Activated CD4-positive, alpha-beta T cell treated with anti-CD3 and anti-CD28 coated beads, Interleukin-2, amount 10 ng/mL, durations not matched to agents 24 days and 14 days (primary cell): ENCODE measurements around the gene PLCB1. TPM values are rescaled to one million over a fixed set of nuclear protein-coding genes. Genes with fewer than 3 reads are reported as not detected.
A peak's percentile ranks its signal among the peaks of the same experiment; 100 is the strongest.

Experiments
- DNase-seq: peaks from one replicate; pipeline ENCODE4 v3.0.0; 2022
- H3K27ac Mint-ChIP-seq: one replicate; pipeline ENCODE4 v1.8.0; 2022; ENCODE audit warnings: mild to moderate bottlenecking, mixed read lengths
- H3K27me3 Mint-ChIP-seq: one replicate; pipeline ENCODE4 v1.8.0; 2022; ENCODE audit warnings: mixed read lengths
- H3K36me3 Mint-ChIP-seq: one replicate; pipeline ENCODE4 v1.8.0; 2022; ENCODE audit warnings: low read depth, mild to moderate bottlenecking, mixed read lengths
- H3K4me1 Mint-ChIP-seq: one replicate; pipeline ENCODE4 v1.8.0; 2021; ENCODE audit warnings: mixed read lengths
- H3K4me3 Mint-ChIP-seq: one replicate; pipeline ENCODE4 v1.8.0; 2022; ENCODE audit warnings: mild to moderate bottlenecking, moderate library complexity, mixed read lengths
- H3K9me3 Mint-ChIP-seq: one replicate; pipeline ENCODE4 v1.8.0; 2021; ENCODE audit warnings: mixed read lengths
- intact Hi-C: fragments of 100-400 bp; cut with micrococcal nuclease; formaldehyde crosslinking; loops from one replicate; pipeline ENCODE4 v1.15.1; 2023
- total RNA-seq: library from RNA; stranded (reverse); gene quantifications from 2 replicates; pipeline ENCODE4 v1.2.3, GENCODE V29; 2022

The PLCB1 gene
- total RNA-seq, 1 donor from 2014 or later = 1.2 TPM

DNA sequence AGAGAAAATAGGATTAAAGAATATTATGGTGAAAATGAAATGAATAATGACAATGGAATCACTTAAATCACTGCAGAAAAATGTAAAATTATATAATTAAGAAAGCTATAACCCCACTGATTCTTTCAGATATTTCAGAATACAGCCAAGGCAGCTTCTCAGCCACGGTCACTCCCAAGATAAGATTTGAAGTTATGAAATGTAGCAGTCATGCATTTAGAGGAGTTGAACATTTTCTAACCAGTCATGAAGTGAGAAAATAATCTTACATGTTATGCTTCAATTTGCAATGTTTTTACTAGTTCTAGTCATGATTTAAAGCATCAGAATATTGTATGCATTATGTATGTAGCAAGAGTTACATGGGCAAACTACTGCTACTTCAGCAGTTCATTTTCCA, 13.3 kb upstream of the PLCB1 start:
- Mint-ChIP-seq H3K27me3 (peaks cover 12% of the 10 kb centered on the region), H3K27ac (no peak overlapping the region), H3K4me3 (no peak overlapping the region), H3K9me3 (no peaks in the 10 kb centered on the region), H3K36me3 (no peaks in the 10 kb centered on the region), H3K4me1 (no peaks in the 10 kb centered on the region)
- intact Hi-C loops = no loop called here
- DNase-seq = no peak

DNA sequence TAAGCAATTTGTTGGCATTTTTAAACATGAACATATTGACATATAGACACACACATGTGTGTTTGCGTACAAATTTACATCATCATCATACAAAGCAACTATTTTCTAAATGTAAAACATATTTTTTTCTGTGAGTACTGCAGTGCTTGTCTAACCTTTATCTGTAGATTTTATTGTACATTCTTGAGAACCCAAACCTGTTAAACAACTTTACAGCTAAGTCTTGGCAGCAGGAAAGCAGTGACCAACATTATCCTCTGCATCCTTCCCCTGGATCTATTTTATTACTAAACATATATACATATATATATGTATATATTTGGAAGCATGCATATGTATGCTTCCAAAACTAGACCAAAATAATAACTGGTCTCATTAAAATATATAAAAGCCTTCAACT, 10.4 kb upstream of the PLCB1 start:
- Mint-ChIP-seq H3K4me1 (no peaks in the 10 kb centered on the region), H3K4me3 (no peak overlapping the region), H3K27me3 (peaks cover 18% of the 10 kb centered on the region), H3K27ac (no peak overlapping the region), H3K36me3 (no peaks in the 10 kb centered on the region), H3K9me3 (no peaks in the 10 kb centered on the region)
- intact Hi-C loops = no loop called here
- DNase-seq = no peak

- DNase-seq = no peak
- peaks cover 21% of the 10 kb centered on the region for H3K27me3 Mint-ChIP-seq
- H3K4me3 Mint-ChIP-seq = no peak overlapping the region
- H3K27ac Mint-ChIP-seq = no peak overlapping the region
- H3K36me3 Mint-ChIP-seq = no peaks in the 10 kb centered on the region
- peaks cover 3% of the 10 kb centered on the region for H3K4me1 Mint-ChIP-seq
- H3K9me3 Mint-ChIP-seq = no peaks in the 10 kb centered on the region
- intact Hi-C loops = no loop called here
These were observed 7.4 kb upstream of the PLCB1 start for GRCh38 chr20:8124639-8125038.

DNA sequence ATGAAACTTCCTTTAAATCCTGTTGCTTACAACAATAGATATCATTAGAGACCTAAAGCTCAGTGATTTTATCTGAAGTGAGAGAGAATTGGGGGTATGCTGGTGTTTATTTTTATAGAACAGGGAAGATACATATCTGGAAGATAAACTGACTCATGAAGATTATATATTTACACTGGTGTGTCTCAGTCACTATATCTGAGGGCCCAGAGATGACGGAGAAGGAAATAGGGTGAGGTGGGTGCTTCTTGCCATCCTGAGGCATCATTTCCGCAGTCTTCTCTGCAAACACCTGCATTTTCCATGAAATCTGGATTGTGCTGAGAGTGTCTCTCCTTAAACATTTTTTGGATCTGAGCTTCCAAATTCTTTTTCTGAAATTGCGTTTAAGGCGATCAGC, 5.9 kb upstream of the PLCB1 start:
- intact Hi-C loops = no loop called here
- H3K27ac Mint-ChIP-seq = no peak overlapping the region
- H3K36me3 Mint-ChIP-seq = no peaks in the 10 kb centered on the region
- H3K9me3 Mint-ChIP-seq = no peaks in the 10 kb centered on the region
- no peak for DNase-seq
- no peak overlapping the region for H3K4me3 Mint-ChIP-seq
- H3K27me3 Mint-ChIP-seq = peaks cover 22% of the 10 kb centered on the region
- H3K4me1 Mint-ChIP-seq = peaks cover 3% of the 10 kb centered on the region

GRCh38 chr20:8126841-8127378, 5.2 kb upstream of the PLCB1 start:
- intact Hi-C loops = no loop called here
- no peaks in the 10 kb centered on the region for H3K9me3 Mint-ChIP-seq
- H3K36me3 Mint-ChIP-seq = no peaks in the 10 kb centered on the region
- H3K4me3 Mint-ChIP-seq = no peak overlapping the region
- DNase-seq = no peak
- H3K27ac Mint-ChIP-seq = no peak overlapping the region
- H3K4me1 Mint-ChIP-seq = peaks cover 8% of the 10 kb centered on the region
- peaks cover 26% of the 10 kb centered on the region for H3K27me3 Mint-ChIP-seq

DNA sequence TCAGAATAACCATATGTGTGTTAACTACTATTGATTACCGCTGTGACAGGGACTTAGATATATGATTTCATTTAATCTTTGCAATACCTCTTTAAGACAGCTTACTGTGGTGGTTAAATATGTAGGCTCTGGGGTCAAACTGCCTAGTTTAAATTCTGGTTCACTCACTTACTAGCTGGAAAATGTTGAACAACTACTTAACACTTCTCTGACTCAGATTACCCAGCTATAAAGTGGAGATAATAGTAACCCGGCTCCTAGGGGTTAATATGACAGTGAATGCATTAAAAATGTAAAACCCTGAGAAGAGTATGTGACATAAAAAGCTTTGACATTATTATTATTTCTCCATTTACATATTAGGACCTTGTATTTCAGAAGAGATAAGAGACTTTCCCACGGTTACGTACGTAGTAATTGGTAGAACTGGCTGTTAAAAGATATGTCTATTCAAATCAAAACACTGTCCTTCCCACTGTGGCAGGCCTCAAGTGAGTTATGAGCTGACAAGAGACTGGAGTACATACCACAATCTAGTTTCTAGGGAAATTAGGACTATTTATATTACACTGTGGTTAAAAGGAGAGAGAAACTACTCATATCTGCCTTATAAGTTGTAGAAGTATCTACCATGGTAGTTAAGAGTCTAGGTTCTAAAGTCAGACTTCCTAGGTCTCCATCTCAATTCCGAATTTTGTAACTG, 4.4 kb upstream of the PLCB1 start:
- DNase-seq = no peak
- Mint-ChIP-seq H3K27ac (no peak overlapping the region), H3K4me3 (no peak overlapping the region), H3K9me3 (no peaks in the 10 kb centered on the region), H3K36me3 (no peaks in the 10 kb centered on the region), H3K4me1 (peaks cover 9% of the 10 kb centered on the region), H3K27me3 (peaks cover 27% of the 10 kb centered on the region)
- intact Hi-C loops = no loop called here

- DNase-seq = no peak
- Mint-ChIP-seq H3K4me1 (peaks cover 13% of the 10 kb centered on the region), H3K4me3 (no peak overlapping the region), H3K27ac (no peak overlapping the region), H3K27me3 (peaks cover 34% of the 10 kb centered on the region), H3K9me3 (no peaks in the 10 kb centered on the region), H3K36me3 (no peaks in the 10 kb centered on the region)
- intact Hi-C loops = no loop called here
These were observed 3.6 kb upstream of the PLCB1 start for GRCh38 chr20:8128291-8129060.

- H3K9me3 Mint-ChIP-seq = no peaks in the 10 kb centered on the region
- no peak overlapping the region for H3K27ac Mint-ChIP-seq
- no peak overlapping the region for H3K4me3 Mint-ChIP-seq
- peaks cover 13% of the 10 kb centered on the region for H3K4me1 Mint-ChIP-seq
- H3K36me3 Mint-ChIP-seq = no peaks in the 10 kb centered on the region
- H3K27me3 Mint-ChIP-seq = peaks cover 40% of the 10 kb centered on the region
- intact Hi-C loops = no loop called here
- DNase-seq = no peak
These were observed 2.7 kb upstream of the PLCB1 start for GRCh38 chr20:8129211-8129976.

DNA sequence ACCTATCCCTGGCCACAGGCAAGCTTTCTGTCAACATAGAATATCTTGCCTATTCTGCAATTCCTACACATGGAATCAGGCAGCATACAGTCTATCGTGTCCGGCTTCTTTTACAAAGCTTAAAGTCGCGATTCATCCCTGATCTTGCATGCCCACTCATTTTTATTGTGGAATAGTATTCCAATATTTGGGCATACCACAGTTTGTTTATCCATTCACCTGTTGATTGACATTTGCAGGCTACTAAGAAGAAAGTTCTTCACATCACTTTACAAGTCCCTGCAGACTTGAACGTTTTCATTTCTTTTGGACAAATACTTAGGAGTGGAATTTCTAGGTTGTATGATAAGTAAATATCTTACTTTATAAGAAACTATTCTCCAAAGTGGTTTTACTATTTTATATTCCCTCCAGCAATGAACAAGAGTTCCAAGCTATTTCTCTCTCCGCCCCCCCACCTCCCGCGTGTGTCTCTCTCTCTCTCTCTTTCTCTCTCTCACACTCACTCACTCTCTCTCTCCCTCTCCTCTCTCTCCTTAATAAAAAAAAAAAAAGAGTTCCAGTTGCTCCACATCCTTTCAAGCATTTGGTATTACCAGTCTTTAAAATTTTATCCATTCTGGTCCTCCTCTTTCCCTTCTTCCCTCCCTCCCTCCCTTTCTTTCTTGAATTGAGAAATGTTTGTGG, 1.1 kb upstream of the PLCB1 start:
- no peaks in the 10 kb centered on the region for H3K36me3 Mint-ChIP-seq
- no peaks in the 10 kb centered on the region for H3K9me3 Mint-ChIP-seq
- H3K27ac Mint-ChIP-seq = no peak overlapping the region
- peaks cover 50% of the 10 kb centered on the region for H3K27me3 Mint-ChIP-seq
- no peak for DNase-seq
- intact Hi-C loops = loop anchor here (5.0 kb wide), 1 partner anchor 89 kb away; no protein-coding TSS in a partner anchor
- H3K4me3 Mint-ChIP-seq = no peak overlapping the region
- H3K4me1 Mint-ChIP-seq = peaks cover 13% of the 10 kb centered on the region

DNA sequence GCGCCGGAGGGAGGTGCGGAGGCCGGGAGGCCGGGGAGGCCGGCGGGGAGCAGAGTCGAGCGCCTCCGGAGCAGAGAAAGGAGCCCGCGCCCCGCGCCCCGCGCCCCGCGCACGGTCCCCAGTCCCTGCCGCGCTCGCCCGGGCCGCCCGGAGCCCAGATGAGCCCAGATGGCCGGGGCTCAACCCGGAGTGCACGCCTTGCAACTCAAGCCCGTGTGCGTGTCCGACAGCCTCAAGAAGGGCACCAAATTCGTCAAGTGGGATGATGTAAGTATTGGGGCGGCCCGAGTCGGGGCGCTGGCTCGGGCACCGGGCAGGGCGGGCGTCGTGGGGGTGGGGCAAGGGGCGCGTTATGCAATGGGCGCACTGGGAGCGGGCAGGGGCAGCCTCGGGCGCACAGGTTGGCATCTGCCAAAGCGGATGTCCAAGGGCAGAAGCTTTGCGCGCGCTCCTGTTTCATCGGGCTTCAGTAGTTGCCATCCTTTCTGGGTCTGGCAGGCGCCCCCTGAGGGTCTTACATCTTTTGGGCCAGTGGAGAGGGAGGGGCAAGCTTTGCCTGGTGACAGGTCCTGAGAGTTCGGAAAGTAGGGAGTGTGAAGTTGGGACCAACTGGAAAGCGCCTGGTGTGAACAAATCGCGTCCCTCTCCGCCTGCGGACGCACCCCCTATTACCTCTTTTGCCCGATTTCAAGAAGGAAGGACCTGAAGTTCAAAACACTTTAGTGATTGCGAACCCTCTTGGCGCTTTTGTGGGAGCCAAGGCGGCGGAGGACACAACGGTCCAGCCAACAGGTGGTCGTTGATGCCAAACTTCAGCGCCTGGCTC, 631 bp downstream of the PLCB1 start:
- no peak overlapping the region for H3K27ac Mint-ChIP-seq
- intact Hi-C loops = loop anchor here (1.0 to 5.0 kb wide), 6 partner anchors 84 to 590 kb away; no protein-coding TSS in a partner anchor
- H3K36me3 Mint-ChIP-seq = no peaks in the 10 kb centered on the region
- peaks cover 49% of the 10 kb centered on the region for H3K27me3 Mint-ChIP-seq
- peaks cover 13% of the 10 kb centered on the region for H3K4me1 Mint-ChIP-seq
- no peak for DNase-seq
- H3K4me3 Mint-ChIP-seq = peak overlapping the region; percentile 83
- H3K9me3 Mint-ChIP-seq = no peaks in the 10 kb centered on the region

DNA sequence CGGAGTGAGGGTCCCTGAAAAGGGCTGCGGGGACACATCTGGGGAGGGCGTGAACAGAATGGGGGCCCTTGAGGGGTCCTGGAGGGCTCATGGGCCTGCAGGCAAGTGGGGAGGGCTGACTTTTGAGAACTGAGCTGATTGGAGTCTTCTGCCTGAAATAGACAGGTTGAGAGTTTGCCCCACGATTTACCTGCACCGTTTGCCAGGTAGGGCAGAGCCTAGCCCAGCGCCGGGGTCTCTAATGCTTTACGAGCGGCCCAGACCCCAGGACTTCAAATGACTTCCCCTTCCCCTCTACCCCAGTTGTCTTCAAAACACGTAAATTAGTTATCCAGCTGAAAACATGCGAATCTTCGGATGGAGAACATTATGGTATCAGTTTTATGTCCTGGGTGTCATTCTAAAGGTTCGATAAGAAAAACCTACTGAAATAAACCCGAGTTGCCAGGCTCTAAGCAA, 1.3 kb downstream of the PLCB1 start:
- intact Hi-C loops = loop anchor here (2.0 to 5.0 kb wide), 2 partner anchors 83 to 91 kb away; no protein-coding TSS in a partner anchor
- H3K36me3 Mint-ChIP-seq = no peaks in the 10 kb centered on the region
- peaks cover 52% of the 10 kb centered on the region for H3K27me3 Mint-ChIP-seq
- H3K27ac Mint-ChIP-seq = no peak overlapping the region
- H3K9me3 Mint-ChIP-seq = no peaks in the 10 kb centered on the region
- peak overlapping the region; percentile 83 for H3K4me3 Mint-ChIP-seq
- peaks cover 10% of the 10 kb centered on the region for H3K4me1 Mint-ChIP-seq
- no peak for DNase-seq

DNA sequence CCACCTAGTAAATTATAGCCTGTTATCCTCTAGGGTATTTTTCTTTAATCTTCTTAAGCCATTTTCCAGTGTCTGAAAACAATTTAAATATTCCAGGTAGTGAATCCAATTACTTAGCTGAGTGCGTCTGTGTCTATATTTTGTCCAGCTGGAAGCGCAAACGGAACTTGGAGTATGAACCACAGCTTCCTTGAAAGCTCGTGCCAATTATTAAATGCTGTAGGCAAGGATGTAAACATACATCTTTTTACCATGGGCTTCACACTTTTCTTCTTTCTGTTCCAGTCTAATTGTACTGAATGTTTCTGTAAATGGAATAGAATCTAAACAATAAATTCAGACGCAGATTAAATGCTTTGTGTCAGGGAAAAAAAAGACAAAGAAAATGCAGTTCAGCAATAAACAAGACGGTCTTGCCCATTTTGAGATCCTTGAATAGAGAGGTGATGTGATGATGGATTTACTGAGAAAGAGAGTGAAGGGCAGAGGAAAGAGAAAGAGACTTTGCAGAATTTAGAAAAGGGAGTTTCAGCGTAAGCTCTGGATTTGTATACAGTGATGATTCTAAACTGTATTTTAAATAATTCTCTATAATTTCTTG, 1.9 kb downstream of the PLCB1 start:
- H3K36me3 Mint-ChIP-seq = no peaks in the 10 kb centered on the region
- no peak for DNase-seq
- no peaks in the 10 kb centered on the region for H3K9me3 Mint-ChIP-seq
- H3K4me3 Mint-ChIP-seq = no peak overlapping the region
- intact Hi-C loops = loop anchor here (2.0 to 5.0 kb wide), 2 partner anchors 83 to 92 kb away; no protein-coding TSS in a partner anchor
- peaks cover 10% of the 10 kb centered on the region for H3K4me1 Mint-ChIP-seq
- H3K27me3 Mint-ChIP-seq = peaks cover 54% of the 10 kb centered on the region
- H3K27ac Mint-ChIP-seq = no peak overlapping the region
